Gastroesophageal sphincter (tissue), 3 donors: Measurements from ENCODE around the gene MAN1C1.

Experiments used
- POLR2A ChIP-seq, 2 donors: fragments of 450-650 bp; IDR thresholded peaks; one replicate each; pipeline ENCODE4 v1.6.1; 2017; ENCODE audit warnings: antibody characterized with exemption in 2 of 2, mild to moderate bottlenecking in 2 of 2, moderate library complexity in 1 of 2
- TF ChIP-seq, protein P1 (sequence below), 4 experiments: fragments of 200-600 bp in 2 of 4; fragments of 450-650 bp in 2 of 4; sonication (generic) in 1 of 4; IDR thresholded peaks; one replicate each; pipeline ENCODE4 v1.5.1; 2017 to 2019; ENCODE audit warnings: antibody characterized with exemption in 4 of 4, mild to moderate bottlenecking in 2 of 4, moderate library complexity in 2 of 4

GRCh38 chr1:25779894-25780293 lies 163.3 kb downstream of the MAN1C1 start:
- TF ChIP-seq, protein P1, sequence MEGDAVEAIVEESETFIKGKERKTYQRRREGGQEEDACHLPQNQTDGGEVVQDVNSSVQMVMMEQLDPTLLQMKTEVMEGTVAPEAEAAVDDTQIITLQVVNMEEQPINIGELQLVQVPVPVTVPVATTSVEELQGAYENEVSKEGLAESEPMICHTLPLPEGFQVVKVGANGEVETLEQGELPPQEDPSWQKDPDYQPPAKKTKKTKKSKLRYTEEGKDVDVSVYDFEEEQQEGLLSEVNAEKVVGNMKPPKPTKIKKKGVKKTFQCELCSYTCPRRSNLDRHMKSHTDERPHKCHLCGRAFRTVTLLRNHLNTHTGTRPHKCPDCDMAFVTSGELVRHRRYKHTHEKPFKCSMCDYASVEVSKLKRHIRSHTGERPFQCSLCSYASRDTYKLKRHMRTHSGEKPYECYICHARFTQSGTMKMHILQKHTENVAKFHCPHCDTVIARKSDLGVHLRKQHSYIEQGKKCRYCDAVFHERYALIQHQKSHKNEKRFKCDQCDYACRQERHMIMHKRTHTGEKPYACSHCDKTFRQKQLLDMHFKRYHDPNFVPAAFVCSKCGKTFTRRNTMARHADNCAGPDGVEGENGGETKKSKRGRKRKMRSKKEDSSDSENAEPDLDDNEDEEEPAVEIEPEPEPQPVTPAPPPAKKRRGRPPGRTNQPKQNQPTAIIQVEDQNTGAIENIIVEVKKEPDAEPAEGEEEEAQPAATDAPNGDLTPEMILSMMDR (IDR thresholded peaks at IDR 0.05), result no peak
- TF ChIP-seq POLR2A (IDR thresholded peaks at IDR 0.05), result no peak
